Peyer's patch (tissue), 4 donors: ENCODE measurements around the gene RRBP1. TPM values are rescaled to one million over a fixed set of nuclear protein-coding genes. Genes with fewer than 3 reads are reported as not detected.

Experiments used
- DNase-seq, 3 donors: peaks; one replicate each; pipeline ENCODE4 v3.0.0-alpha.2; 2017 to 2019
- H3K27ac ChIP-seq, 4 donors: fragments of 200-600 bp; sonication (generic); one replicate each; pipeline ENCODE4 v1.5.1; 2016 to 2019
- H3K27me3 ChIP-seq, 2 donors: fragments of 200-600 bp; sonication (generic); one replicate each; pipeline ENCODE4 v1.5.1; 2019
- H3K36me3 ChIP-seq, 3 donors: fragments of 200-600 bp; sonication (generic); one replicate each; pipeline ENCODE4 v1.5.1; 2016 to 2019
- H3K4me1 ChIP-seq, 4 donors: fragments of 200-600 bp; sonication (generic); one replicate each; pipeline ENCODE4 v1.5.1; 2016 to 2019
- H3K4me3 ChIP-seq, 4 donors: fragments of 200-600 bp; sonication (generic); 1 replicate in 3 of 4; 2 replicates in 1 of 4; pipeline ENCODE4 v1.5.1; 2016 to 2019; ENCODE audit warnings: mild to moderate bottlenecking in 1 of 4
- H3K9me3 ChIP-seq, 4 donors: fragments of 200-600 bp; sonication (generic); one replicate each; pipeline ENCODE4 v1.5.1; 2016 to 2019; ENCODE audit warnings: mild to moderate bottlenecking in 1 of 4
- CTCF ChIP-seq, 6 experiments: fragments of 450-650 bp in 4 of 6; fragments of 200-600 bp in 2 of 6; sonication (generic) in 1 of 6; IDR thresholded peaks; one replicate each; pipeline ENCODE4 v1.5.1; 2017 to 2019; ENCODE audit warnings: antibody characterized with exemption in 6 of 6, mild to moderate bottlenecking in 3 of 6, moderate library complexity in 1 of 6
- POLR2A ChIP-seq, 2 donors: fragments of 450-650 bp; IDR thresholded peaks; one replicate each; pipeline ENCODE4 v1.5.1; 2017; ENCODE audit warnings: antibody characterized with exemption in 2 of 2, mild to moderate bottlenecking in 2 of 2, moderate library complexity in 2 of 2
- total RNA-seq, 4 donors: library from RNA; depleted of rRNA; stranded (reverse); fragments of >200 nt; gene quantifications; one replicate each; pipeline ENCODE4 v1.1.0, GENCODE V29; 2016

RRBP1 gene
- total RNA-seq, 4 donors from 2014 or later = 169 to 328 (median 249) TPM

GRCh38 chr20:17640875-17641378 is 41.1 kb downstream of the RRBP1 start:
- Histone ChIP-seq H3K4me3 (no peak overlapping the region), H3K4me1 (peaks cover 0 to 37% (median 0%) of the 10 kb centered on the region in 4 donors), H3K9me3 (no peaks in the 10 kb centered on the region), H3K36me3 (peaks cover 0 to 72% (median 0%) of the 10 kb centered on the region in 3 donors), H3K27ac (no peak overlapping the region), H3K27me3 (no peaks in the 10 kb centered on the region)
- no peak for DNase-seq
- TF ChIP-seq POLR2A (IDR thresholded peaks at IDR 0.05) = no peak
- TF ChIP-seq CTCF (IDR thresholded peaks at IDR 0.05) = no peak

DNA sequence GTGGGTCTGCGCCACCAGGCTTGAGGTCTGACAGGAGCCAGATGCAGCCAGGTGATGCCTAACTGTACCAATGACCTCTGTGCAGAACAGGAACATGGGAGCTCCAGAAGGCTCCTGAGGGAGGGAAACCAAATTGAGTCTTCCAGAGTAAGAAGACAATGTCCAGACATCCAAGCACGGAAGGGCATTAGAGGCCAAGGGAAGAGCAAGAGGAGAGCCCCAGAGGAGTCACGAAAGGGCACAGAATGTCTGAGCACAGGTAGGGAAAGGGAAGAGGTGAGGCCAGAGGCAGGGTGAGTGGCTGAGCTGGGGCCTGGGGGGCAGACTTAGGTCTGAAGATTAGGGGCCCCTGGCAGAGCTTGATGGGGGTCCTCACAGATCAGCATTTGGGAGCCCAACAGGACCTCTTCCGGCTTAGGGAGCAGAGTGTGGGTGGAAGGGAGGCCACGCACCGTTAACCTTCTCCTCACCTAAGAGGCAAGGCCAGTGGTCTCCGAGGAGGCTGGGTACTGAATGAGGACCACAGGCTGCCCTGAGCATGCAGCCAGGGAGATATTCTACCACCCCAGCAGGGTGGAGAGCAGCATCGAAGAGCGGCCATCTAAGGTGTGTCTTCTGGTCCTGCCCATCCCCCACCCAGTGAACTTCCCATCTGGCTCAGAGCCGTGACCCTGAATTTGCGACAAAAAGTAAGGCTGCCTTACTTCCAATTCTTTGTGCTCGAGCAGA is 41.7 kb downstream of the RRBP1 start:
- Histone ChIP-seq H3K4me3 (no peak overlapping the region), H3K27ac (no peak overlapping the region), H3K4me1 (peaks cover 0 to 34% (median 0%) of the 10 kb centered on the region in 4 donors), H3K27me3 (no peaks in the 10 kb centered on the region), H3K9me3 (no peaks in the 10 kb centered on the region), H3K36me3 (peaks cover 0 to 78% (median 0%) of the 10 kb centered on the region in 3 donors)
- TF ChIP-seq CTCF (IDR thresholded peaks at IDR 0.05) (no peak), POLR2A (IDR thresholded peaks at IDR 0.05) (no peak)
- DNase-seq = no peak

GRCh38 chr20:17638835-17639407 is 43.1 kb downstream of the RRBP1 start:
- Histone ChIP-seq H3K27ac (no peak overlapping the region), H3K9me3 (no peaks in the 10 kb centered on the region), H3K4me1 (peaks cover 0 to 24% (median 0%) of the 10 kb centered on the region in 4 donors), H3K36me3 (peaks cover 0 to 92% (median 0%) of the 10 kb centered on the region in 3 donors), H3K27me3 (no peaks in the 10 kb centered on the region), H3K4me3 (no peak overlapping the region)
- no peak for DNase-seq
- TF ChIP-seq CTCF (IDR thresholded peaks at IDR 0.05) (no peak), POLR2A (IDR thresholded peaks at IDR 0.05) (no peak)

DNA sequence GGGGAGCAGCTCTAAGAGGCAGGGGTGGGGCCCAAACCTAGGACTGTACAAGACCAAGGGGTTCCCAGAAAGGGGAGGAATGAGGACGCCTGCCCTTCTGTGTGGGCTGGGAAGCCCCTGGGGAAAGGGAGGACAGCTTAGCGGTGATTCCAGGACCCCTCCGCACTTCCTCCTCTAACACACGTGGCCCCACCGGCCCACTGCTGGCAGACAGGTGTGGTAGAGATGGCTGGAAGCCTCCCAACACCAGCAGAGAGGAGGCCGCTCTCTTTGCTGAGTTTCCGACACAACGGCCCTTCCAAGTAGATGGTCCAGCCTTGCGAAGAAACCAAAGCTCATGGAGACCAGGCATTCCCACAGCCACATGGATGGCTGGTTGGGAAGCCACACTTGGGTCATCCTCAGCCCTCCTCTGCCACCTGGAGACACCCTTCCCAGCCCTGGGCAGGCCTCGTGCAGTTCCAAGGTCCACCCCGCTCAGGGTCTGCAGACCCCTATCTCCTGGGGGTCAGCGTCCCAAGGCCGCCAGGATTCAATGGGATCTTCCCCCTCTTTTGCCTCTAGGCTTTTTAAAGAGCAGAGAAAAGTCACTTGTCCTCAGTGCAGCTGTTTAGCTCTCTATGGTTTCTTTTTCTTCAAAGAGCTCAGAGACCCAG is 43.9 kb downstream of the RRBP1 start:
- no peak for TF ChIP-seq CTCF (IDR thresholded peaks at IDR 0.05)
- no peak for TF ChIP-seq POLR2A (IDR thresholded peaks at IDR 0.05)
- Histone ChIP-seq H3K27ac (no peak overlapping the region), H3K36me3 (peaks cover 0 to 98% (median 0%) of the 10 kb centered on the region in 3 donors), H3K27me3 (no peaks in the 10 kb centered on the region), H3K9me3 (no peaks in the 10 kb centered on the region), H3K4me1 (peaks cover 0 to 16% (median 0%) of the 10 kb centered on the region in 4 donors), H3K4me3 (no peak overlapping the region)
- DNase-seq = no peak

DNA sequence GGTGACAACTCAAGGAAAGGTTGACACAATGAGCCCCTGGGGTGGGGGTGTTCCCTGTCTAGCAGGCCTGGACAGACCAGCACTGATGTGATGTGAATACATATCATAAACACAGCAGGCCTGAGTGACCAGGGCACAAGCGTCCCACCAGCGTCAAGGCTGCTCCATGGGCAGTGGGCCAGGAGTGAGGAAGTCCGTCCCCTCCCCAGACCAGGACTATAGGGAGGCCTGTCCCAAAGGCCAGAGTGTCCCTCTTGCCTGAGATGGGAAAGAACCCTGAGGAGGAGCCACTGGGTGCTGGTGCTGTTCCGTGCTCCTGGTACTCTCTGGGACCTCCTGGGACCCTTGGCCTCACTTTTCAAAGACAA is 44.6 kb downstream of the RRBP1 start:
- DNase-seq = no peak
- H3K36me3 ChIP-seq = peaks cover 0 to 98% (median 0%) of the 10 kb centered on the region in 3 donors
- TF ChIP-seq POLR2A (IDR thresholded peaks at IDR 0.05) = no peak
- TF ChIP-seq CTCF (IDR thresholded peaks at IDR 0.05) = no peak
- no peak overlapping the region for H3K27ac ChIP-seq
- no peak overlapping the region for H3K4me3 ChIP-seq
- no peaks in the 10 kb centered on the region for H3K9me3 ChIP-seq
- peaks cover 0 to 14% (median 0%) of the 10 kb centered on the region in 4 donors for H3K4me1 ChIP-seq
- no peaks in the 10 kb centered on the region for H3K27me3 ChIP-seq
